ENCODE results near the gene HTRA1.

DNA sequence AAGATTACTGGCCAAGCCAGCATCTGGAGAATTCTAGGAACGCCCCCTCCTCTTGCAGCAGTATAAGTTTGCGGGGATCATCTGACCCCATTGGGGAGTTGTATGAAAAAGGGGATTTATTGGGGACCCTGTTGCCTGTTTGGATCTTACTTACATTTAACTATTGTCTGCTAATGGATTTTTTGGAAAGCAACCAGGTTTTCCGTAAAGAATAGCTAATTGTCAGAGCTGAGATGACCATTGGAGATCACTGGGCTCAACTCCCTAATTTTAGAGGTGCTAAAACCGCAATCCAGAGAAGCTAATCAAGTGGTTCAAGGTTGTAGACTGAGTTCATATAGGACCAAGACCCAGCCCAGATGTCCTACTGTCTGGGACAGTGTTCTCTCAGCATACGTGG is 38.8 kb downstream of the HTRA1 start:
- TF ChIP-seq, protein P1, sequence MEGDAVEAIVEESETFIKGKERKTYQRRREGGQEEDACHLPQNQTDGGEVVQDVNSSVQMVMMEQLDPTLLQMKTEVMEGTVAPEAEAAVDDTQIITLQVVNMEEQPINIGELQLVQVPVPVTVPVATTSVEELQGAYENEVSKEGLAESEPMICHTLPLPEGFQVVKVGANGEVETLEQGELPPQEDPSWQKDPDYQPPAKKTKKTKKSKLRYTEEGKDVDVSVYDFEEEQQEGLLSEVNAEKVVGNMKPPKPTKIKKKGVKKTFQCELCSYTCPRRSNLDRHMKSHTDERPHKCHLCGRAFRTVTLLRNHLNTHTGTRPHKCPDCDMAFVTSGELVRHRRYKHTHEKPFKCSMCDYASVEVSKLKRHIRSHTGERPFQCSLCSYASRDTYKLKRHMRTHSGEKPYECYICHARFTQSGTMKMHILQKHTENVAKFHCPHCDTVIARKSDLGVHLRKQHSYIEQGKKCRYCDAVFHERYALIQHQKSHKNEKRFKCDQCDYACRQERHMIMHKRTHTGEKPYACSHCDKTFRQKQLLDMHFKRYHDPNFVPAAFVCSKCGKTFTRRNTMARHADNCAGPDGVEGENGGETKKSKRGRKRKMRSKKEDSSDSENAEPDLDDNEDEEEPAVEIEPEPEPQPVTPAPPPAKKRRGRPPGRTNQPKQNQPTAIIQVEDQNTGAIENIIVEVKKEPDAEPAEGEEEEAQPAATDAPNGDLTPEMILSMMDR (IDR thresholded peaks at IDR 0.05), result no peak
- no peak for TF ChIP-seq POLR2A (IDR thresholded peaks at IDR 0.05)

All from esophagus squamous epithelium (tissue), 4 donors.